Measurements from ENCODE around the gene ANK2.

The ANK2 gene

DNA sequence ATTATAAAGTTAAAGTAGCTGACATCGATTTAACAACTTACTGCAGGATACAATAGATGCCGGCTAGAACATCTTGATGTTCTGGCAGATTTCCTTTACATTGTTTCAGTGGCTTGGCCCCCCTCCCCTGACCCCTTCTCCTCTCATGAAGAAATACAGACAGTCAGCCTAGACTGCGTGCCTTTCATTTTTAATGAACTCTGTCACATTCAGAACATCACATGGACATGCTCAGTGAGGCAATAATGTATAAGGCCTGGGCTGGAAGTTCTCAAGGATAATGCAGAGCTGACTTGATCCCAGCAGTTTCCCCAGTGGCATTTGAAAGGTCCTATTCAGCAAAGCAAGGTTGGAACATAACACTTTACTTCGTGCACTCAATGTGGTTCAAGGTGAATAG is 239.2 kb downstream of the ANK2 start:
- DNase-seq (ENCODE audit: low spot score): no peak

DNA sequence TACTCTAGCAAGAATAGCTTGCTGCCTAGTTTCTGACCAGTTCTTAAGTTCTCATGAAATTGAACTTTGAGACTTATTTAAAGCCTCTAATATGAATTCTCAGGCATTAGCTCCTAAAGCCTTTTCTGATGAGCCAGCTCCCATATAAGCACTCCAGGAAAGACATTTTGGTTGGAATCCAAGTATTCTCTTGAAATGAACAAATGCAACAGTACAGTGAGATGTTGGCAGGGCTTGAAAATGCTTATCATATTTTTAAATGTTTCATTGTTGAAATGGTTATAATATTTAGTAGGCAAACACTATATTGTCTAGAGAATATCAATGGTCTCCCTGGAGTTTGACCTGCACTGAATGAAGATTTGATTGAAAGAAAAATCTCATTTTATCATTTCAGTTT is 240.3 kb downstream of the ANK2 start:
- no peak for DNase-seq (ENCODE audit: low spot score)

- DNase-seq (ENCODE audit: low spot score): no peak
These were observed 241.2 kb downstream of the ANK2 start for GRCh38 chr4:113290666-113291065.

- no peak for DNase-seq (ENCODE audit: low spot score)
These were observed 243.1 kb downstream of the ANK2 start for GRCh38 chr4:113292371-113293042.

- no peak for DNase-seq (ENCODE audit: low spot score)
These were observed 243.6 kb downstream of the ANK2 start for GRCh38 chr4:113293043-113293560.

GRCh38 chr4:113293674-113294073 is 244.2 kb downstream of the ANK2 start:
- no peak for DNase-seq (ENCODE audit: low spot score)

DNA sequence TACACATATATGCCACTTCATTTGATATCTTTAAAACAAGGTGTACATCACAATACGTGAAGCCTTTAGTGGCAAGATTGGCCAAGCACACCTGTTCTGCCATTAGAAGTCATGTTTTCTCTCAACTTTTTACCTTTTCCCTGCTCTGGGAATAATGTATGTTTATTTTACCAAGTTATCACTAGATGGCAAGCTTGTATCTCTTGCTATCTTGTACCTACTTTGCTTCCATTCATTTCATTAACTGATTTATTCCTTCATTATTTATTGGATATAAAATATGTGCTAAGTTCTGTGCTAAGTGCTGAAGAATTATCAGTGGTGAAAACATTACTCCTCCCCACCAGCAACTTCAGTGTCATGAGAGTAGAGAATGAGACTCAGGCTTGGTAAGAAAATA is 245.5 kb downstream of the ANK2 start:
- DNase-seq (ENCODE audit: low spot score): no peak

DNA sequence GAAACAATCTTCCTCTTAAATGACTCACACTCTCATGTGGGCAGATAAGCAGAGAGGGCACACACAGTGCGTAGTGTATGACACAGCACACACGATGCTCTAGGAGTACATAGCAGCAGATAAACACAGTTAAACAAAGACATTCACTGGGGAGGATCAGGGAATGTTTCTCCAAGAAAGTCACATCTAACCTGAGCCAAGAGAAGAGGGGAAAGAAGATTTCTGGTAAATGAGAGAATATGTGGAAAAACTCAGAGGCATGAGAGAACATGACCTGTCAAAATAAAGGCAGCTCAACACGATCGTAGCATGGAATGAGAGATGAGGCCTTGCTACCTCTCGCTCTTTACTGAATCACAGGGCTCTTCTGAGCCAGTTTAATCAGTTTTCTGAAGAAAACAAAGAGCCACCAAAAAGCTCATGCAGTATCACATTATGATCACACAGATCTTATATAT is 251.0 kb downstream of the ANK2 start:
- no peak for DNase-seq (ENCODE audit: low spot score)

DNA sequence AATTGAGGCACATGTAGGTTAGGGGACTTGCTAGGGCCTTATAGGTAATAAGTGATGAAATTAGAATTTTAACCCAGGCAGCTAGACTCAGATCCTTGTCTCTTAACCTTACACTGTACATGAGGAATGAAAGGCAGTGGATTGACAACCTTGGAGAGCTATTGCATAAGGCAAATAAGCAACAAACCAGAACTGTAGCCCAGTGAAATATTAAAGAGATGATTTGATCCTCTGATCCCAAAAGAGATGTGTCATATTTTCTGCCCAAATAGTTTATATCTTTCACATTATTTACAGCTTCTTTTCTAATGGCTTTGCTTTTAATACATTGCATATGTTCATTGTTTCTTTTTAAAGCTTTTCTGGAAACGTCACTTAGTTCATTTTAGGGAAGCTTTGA is 252.6 kb downstream of the ANK2 start:
- no peak for DNase-seq (ENCODE audit: low spot score)

DNA sequence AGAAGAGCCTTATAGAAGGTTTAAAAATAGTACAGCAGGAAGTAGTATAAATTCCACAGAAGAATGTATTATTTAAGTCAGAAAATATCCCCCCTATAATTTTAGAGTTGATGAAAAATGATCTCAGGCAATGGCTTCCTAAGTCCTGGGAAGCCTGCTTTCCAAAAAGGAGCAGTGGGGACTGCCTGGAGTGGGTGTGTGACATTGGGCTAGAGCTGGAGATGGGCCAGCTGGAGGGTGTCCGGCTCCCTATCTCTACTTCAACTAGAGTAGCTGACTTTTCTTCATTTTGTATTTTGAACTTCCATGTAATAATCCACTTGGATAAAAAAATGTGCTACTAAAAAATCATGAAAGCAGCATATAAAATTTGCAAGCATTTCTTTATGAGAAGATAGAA is 253.9 kb downstream of the ANK2 start:
- DNase-seq (ENCODE audit: low spot score): no peak

GRCh38 chr4:113311047-113311446 is 261.6 kb downstream of the ANK2 start:
- DNase-seq (ENCODE audit: low spot score): no peak

- no peak for DNase-seq (ENCODE audit: low spot score)
These were observed 263.1 kb downstream of the ANK2 start for GRCh38 chr4:113312529-113312928.

DNA sequence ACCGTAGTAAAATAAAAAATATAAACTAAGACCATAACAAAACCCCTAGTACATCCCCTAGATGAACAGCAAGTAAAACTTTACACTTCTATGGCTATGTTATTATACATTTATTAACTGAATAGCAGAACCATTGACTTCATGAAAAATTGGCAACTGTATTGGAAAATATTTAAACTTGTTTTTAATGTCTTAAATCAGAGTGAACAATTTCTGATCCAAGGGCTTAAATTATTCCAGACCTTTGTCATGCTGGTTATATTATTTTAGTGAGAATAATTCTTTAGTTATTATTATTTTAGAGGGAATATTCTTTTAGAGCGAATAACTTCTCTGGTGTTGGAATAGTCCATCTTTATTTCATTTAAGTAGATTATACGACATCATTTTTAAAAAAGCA is 265.0 kb downstream of the ANK2 start:
- DNase-seq (ENCODE audit: low spot score): no peak

- peak; percentile 40 for DNase-seq (ENCODE audit: low spot score)
These were observed 267.4 kb downstream of the ANK2 start for GRCh38 chr4:113316879-113317278.

GRCh38 chr4:113317523-113317922 is 268.1 kb downstream of the ANK2 start:
- DNase-seq (ENCODE audit: low spot score): no peak

GRCh38 chr4:113322736-113323135 is 273.3 kb downstream of the ANK2 start:
- no peak for DNase-seq (ENCODE audit: low spot score)

DNA sequence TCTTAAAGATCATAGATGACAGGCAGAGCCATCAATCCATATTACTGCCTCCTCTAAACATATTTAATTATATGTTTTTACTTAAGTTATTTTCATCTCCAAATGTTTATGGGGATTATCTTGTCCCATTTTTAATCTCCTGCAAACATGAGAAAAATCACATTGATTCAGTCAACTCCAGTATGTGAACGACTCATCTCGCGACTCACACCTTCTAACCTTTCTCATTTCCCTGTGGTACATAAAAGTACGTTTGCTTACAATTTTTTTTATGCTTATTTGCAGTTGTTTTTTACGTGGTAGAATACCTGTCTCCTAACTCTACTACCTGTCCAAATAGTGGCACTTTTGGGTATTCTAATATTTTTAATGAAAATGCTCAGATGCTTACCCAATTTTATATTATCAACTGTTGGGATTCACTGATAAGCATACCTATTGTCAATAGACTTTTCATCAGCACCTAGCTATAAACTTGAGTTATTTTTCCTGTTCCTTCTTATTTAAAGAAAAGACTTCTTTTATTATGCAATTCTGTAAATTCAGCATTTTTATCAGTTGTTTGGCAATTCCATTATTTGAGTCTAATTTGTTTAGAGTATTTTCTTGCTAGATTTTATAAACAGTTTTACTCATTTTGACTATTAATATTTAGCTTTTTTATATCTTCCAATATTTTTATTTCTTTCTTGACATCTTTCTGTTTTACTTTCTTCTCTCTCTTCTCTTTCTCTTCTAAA is 276.6 kb downstream of the ANK2 start:
- no peak for DNase-seq (ENCODE audit: low spot score)

DNA sequence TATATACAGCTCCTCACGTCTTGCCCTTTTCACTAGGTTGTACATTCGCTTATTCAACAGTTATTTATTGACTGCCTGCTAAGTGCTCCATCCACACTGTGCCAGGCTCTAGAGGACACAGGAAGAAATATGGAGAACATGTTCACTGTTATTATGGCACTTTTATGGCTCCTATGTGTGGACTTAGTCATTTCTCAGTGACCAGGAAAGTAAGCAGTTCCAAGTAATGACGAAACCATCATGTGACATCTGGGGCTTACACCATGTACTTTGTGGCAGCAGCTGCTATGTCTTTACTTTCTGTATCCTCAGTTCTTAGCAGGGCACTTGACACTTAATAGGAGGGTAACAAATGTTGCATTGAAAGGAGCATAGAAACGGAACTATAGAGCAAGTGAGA is 278.0 kb downstream of the ANK2 start:
- no peak for DNase-seq (ENCODE audit: low spot score)

DNA sequence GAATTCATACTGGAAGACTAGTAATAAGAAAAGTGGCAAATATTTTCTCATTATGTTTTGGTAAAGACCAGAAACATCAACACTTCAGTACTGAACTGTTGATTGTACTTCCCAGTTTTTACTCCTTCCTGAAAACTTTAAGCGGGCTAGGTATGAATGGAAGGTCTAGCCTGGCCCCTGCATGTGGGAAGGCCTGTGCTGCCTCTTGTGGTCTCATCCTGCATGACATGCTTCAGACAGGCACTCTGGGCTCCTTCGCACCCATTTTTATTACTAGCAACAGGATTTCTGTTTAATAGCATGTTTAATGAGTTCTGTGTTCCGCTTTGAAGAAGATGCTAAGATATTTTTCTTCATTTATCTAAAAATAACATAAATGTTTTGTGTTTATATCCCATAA is 279.1 kb downstream of the ANK2 start:
- peak; percentile 6 for DNase-seq (ENCODE audit: low spot score)

DNA sequence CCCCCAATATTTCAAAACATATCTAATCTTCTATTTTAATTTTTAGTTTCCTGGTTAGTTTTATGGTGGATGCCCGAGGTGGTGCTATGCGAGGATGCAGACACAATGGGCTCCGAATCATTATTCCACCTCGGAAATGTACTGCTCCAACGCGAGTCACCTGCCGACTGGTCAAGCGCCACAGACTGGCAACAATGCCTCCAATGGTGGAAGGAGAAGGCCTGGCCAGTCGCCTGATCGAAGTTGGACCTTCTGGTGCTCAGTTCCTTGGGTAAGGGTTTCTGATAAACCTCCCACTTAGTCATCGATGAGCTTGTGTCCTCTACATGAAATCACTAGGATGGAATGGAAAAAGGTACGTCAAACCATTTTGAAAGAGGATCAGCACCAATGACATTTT is 280.7 kb downstream of the ANK2 start:
- DNase-seq (ENCODE audit: low spot score): no peak

DNA sequence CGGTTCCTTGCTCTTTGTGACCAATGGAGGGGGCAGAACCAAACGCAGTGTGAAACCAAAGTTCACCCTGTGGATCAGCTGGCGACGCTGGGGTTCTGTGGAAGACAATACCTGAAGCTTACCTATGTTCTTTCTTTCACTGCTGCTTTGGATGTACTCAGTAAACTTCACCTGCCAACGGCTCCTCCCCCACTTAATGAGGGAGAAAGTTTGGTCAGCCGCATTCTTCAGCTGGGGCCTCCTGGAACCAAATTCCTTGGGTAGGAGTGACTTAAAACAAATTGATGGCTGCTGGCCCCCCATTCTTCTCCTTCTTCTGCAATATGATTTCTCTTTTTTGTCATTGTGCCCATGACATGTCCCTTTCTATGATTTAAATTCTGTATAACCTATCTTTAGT is 282.4 kb downstream of the ANK2 start:
- no peak for DNase-seq (ENCODE audit: low spot score)

GRCh38 chr4:113332701-113333100 is 283.2 kb downstream of the ANK2 start:
- no peak for DNase-seq (ENCODE audit: low spot score)

- no peak for DNase-seq (ENCODE audit: low spot score)
These were observed 286.3 kb downstream of the ANK2 start for GRCh38 chr4:113335746-113336145.

GRCh38 chr4:113336556-113336955 is 287.1 kb downstream of the ANK2 start:
- DNase-seq (ENCODE audit: low spot score): no peak
